GM19025 (cell line): ENCODE measurements around the gene SLC48A1.

Experiments used
- ATAC-seq: cut with Tn5 transposase; IDR thresholded peaks from one replicate; pipeline ENCODE4 v1.9.1; 2021; ENCODE audit warnings: mild to moderate bottlenecking, low read depth, moderate library complexity; ENCODE audit not compliant: unreplicated experiment

The SLC48A1 gene

DNA sequence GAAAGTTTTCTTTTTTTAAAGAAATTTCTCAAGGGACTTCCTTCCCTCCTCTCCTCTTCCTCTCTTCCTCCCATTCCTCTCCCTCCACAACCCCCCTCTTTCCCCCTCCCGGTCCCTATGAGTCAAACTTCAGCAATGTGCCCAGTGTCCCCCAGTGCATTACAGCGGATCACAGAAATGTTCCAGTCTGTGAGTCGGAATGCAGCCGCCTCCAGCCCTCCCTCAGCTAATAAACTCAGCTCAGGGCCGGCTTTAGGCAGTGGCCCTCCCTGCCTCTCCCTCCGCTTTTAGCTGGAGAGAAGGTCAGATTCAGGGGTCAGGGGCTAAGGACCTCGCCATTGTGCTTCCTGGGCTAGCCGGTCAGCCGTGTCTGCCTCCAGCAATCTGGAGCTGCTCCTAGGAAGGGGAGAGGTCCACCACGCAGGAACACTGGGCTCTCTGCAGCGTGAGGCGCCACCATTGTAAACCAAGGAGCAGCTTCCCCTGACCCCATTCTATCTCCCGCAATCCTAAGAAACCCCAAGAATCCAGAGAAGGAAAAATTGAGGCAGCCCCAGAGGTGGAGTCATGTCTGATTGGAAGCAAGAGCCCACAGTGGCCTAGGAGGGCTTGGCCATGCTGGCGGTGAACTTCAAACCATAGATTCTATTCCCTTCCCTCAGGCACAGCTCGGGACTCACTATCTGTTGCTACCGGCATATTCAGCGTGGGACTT is 47.8 kb downstream of the SLC48A1 start:
- no peak for ATAC-seq

DNA sequence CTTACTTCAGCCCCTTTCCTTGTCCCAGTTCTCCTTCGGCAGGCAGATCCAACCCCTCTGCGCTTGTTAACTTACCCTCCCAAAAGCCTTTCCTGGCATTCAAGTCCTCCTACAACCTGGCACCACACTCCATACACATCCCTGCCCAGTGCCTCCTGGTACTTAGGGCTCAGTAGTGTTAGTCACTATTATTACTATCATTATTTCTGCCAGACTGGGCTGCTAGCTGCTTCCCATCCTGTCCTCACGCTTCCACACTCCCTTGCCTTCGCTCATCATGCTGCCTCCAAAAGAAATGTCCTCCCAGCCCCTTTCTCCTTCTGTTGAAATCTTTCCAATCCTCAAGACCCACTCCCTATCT is 48.3 kb downstream of the SLC48A1 start:
- ATAC-seq: no peak

DNA sequence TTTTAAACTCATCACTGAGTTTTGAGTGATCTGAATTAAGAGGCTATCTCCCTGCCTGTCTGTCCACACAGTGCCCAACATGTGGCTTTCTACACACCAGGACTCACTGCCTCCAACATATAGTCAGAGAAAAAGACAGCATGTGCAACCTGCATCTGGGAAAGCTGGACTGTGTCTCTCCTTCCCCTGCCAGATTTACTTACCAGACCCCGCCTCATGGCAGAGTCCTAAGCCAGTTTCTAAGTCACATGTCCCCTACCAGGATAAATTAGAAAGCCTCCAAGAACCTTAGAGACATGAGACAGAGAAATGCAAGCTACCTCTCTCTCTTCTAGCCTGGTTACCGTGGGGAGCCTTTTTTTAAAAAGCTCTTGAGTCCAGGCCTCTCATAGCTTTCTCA is 49.4 kb downstream of the SLC48A1 start:
- no peak for ATAC-seq

DNA sequence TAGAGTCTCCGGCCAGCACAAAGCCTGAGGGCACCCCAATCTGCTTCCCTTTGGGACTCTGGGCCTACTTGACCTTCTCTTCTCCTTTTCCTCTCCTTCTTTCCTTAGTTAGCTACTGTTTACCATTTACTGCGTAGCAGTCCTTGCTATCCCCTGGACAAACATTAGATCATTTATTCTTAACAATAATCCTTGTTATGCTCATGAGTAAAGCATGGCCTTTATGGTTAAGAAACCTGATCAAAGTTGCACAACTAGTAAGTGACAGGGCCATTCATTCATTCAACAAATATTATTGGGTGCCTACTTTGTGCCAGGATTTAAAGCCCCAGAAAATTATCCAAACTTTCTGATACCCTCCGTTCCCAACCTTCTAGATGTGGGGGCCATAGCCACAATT is 49.8 kb downstream of the SLC48A1 start:
- ATAC-seq: no peak

DNA sequence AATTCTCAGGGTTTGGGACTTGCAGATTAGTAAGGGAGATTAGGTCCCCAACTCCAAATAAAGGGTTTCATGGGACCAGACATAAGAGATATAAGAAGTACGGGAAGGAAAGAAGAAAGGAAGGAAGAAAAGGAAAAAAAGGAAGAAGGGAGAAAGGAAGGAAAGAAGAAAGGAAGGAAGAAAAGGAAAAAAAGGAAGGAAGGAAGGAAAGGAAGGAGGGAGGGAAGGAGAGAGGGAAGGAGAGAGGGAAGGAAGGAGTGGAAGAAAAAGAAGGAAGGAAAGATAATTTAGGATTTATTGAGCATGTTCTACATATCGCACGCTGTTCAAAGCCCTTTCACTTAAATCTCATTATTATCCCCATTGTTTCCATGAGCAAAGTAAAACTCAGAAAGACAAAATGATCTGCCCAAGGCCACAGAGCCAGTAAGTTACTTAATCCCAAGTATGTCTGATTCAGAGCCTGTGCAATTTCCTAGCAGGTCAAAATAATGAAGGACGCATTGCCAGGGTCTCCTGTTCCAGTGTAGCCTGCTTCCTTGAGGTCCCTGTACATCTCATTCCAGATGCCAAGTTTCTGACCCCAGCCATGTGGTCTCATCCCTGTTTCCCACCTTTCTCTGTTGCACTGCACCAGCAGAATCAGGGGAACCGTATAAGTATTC is 50.5 kb downstream of the SLC48A1 start:
- no peak for ATAC-seq

DNA sequence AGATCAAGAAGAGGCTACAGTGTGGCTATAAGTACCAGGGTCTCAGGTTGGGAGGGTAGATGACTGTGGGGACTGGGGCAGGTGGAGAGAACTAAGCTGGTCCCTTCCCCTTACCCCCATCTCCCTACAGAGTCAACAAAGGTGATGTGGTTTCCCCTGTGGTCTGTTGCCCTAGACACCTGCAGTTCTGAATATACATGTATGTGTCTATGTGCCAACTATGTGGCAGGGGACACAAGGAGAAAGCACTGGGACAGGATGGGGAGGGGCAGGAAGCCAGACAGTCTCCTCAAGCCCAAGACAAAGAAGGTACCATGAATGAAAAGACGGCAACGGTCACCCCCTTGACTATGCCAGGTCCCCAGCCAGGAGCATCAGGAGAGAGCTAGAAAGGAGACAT is 51.2 kb downstream of the SLC48A1 start:
- no peak for ATAC-seq

DNA sequence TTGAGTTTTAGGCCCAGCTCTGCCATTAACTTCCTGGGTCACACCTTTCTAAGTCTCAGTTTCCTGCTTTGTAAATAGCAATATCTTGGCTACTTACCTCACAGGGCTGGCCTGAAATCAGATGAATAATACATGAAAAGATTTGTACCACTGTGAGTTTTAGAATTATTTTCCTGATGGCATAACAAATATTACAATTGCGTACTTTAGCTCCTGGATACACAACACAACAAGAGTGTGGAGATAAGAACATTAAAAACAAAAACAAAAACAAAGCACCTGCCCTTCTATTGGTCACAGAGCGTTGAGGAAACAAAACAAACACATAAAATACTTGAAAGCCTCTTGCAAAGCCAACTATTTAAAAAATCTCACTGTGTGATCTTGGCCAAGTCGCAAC is 51.6 kb downstream of the SLC48A1 start:
- ATAC-seq: no peak

DNA sequence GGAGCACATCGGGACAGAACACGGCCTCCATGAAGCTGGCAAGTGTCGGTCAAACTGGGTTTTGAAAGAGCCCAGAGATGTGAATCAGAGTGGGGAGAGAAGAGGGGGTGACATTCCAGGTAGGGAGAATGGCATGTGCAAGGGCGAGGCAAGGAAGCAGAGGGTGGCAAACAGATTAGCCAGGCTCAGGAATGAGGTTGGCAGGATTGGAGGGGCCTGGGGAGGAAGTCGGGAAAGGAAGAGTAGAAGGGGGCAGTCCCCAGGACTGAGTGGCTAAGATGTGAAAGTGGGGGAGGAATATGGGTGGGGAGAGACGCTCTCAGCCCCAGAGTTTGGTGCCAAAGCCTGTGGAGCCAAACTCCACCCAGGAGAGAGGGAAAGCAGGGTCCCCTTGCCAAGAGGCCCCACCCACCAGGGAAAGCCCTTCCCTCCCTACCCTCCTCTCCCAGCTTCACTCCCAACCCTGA is 52.2 kb downstream of the SLC48A1 start:
- ATAC-seq: no peak

DNA sequence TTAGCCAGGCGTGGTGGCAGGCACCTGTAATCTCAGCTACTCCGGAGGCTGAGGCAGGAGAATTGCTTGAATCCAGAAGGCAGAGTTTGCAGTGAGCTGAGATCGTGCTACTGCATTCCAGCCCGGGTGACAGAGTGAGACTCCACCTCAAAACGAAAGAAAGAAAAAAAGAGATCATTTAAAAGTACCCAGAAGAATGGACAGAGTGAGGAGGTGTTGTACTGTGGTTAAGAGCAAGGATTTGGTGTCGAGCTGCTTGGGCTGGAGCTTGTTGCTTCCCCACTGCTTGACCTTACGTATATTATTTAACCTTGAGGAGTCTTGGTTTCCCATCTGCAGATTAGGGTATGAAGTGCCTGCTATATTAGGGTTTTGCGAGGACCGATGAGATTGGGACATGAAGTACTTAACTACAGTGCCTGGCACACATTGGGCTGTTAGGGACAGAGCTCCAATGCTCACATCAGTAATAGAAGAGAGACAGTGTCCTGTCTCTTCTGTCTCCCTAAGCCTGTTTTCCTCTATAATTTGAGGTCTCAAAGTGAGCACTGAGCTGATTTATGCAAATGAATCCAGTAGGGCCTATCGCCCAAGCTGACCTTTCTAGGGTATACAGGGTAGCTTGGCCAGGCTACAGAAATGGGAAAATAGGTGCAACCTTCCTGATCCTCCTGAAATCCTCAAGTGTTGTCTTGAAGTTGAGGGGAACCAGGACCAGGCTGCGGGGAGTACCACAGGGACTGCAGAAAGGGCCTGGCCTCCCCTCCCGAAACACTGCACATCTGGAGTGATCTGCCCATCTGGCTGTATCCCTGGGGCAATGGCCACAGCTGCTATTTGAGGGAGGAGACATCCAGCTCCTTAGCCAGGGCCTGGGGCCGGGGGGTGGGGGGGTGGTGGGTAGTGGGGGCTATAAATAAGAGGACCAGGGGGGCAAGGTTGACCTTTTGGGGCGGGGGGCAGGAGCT is 55.3 kb downstream of the SLC48A1 start:
- ATAC-seq: no peak

DNA sequence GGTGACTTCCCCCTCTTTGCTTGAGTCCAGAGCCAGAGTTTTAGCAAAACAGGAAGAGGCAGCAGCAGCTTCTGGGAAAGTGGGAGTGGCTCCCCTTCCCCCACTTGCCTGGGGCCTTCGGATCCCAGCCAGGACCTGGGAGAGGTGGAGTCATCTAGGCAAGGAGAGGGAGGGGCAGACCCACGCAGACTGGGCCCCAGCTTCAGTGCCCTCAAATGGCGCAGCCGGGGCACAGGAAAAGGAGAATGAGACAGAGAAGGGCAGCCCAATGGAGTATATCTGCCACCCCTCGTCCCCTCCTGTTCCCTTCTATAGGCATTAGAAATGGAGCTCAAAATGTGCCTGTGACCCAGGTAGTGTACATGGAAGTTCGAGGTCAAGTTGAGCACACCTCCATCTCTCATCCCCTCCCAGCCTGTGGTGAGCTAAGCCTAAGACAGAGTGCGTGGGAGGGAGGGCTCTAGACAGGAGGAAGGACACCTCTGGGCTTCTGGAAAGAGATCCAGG is 56.0 kb downstream of the SLC48A1 start:
- ATAC-seq: no peak

DNA sequence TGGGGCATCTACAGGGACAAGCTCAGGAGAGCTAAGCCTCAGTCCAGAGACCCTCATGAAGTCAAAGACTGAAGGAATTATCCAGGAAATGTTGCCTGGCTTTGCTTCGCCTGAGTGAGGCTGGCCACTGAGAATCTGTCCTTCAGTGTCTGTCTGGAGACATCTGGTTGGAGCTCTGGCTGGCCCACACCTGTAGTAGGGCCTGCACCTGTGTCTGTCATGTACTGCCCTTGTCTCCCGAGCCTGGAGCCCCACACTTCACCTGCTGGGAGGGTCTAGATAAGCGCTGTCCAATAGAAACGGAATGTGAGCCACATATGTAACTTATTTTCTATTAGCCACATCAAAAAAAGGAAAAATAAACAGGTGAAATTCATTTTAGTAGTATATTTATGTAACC is 56.5 kb downstream of the SLC48A1 start:
- ATAC-seq: no peak
